HG03064 (cell line): ENCODE measurements around the gene C9.
"Not testable (repeated sequence)": the region's sequence is repeated elsewhere in the genome, so short reads cannot be mapped to it uniquely, and the experiment has no call there.

Experiments
- ATAC-seq: cut with Tn5 transposase; IDR thresholded peaks from one replicate; pipeline ENCODE4 v1.9.1; 2021; ENCODE audit warnings: low read depth; ENCODE audit not compliant: unreplicated experiment

C9 gene

DNA sequence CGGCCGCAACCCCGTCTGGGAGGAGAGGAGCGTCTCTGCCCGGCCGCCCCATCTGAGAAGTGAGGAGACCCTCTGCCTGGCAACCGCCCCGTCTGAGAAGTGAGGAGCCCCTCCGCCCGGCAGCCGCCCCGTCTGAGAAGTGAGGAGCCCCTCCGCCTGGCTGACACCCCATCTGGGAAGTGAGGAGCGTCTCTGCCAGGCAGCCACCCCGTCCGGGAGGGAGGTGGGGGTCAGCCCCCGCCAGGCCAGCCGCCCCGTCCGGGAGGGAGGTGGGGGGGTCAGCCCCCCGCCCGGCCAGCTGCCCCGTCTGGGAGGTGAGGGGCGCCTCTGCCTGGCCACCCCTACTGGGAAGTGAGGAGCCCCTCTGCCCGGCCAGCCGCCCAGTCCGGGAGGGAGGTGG, 30.0 kb downstream of the C9 start:
- not testable (repeated sequence) for ATAC-seq

DNA sequence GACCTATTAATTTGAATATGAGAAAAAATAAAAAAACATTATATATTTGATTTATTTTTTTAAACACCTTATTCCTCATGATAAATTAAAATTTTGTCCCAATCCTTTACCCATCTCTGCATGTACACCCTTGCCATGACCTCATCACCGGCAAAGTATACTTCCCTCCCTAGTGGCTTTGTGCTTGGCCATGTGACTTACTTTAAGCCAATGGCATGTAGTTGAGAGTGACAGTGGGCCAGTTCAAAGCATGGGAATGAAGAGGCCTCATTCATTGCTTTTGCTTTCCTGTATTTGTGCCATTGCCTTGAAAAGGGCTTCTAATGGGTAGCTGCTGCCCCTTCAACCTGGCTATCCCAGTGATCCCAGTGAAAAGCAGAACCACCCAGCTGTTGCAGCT, 31.2 kb downstream of the C9 start:
- ATAC-seq = no peak

DNA sequence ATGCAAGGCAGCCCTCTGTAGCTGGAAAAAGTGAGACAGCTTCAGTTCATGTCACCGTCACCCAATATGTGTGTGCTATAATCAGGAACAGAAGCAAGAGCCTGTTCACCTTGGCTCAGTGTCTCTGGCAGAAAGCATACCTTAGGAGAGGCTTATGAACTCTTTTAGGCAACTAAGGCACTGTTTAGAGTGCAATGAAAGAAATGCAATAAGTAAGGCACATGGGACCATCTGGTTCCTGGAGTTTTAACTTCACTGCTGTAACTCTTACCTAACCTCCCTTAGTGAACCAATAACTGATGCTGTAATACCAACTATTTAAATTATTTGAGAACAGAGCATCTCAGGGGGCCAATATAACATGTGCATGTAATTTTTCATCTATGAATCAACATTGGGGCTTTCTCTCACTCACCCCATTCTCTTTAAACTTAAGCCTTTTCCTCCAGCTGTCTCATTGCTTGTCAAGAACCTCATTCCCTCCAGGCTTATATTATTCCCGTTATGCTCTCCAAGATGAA, 32.4 kb downstream of the C9 start:
- ATAC-seq = no peak

DNA sequence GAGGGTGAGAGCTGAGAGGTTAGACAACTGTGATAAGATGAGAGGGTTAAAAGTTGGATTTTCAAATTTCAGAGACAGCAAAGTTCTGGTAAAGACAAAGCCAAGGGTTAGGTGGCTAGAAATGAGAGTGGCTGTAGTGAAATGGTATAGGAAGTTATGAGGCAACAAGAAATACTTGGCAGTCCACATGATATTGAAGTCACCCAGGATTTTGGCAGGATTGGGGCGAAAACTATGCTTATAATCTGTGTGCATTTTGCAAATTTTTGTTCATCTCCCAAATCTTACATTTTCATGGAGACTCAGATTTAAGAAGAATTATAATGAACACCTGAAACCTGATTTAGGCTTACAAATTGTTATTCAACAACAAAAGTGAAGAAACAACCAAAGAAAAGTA, 35.6 kb downstream of the C9 start:
- no peak for ATAC-seq

DNA sequence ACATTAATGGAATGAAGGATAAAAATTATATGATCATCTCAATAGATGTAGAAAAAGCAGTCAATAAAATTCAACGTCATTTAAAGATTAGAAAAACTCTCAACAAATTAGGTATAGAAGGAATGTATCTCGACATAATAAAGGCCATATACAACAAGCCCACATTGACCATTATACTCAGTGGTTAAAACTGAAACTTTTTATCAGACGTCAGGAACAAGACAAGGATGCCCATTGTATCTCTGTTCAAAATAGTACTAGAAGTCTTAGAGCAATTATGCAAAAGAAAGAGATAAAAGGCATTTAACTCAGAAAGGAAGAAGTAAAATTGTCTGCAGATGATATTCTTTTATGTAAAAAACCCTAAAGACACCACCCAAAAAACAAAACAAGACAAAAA, 40.8 kb downstream of the C9 start:
- ATAC-seq = no peak

DNA sequence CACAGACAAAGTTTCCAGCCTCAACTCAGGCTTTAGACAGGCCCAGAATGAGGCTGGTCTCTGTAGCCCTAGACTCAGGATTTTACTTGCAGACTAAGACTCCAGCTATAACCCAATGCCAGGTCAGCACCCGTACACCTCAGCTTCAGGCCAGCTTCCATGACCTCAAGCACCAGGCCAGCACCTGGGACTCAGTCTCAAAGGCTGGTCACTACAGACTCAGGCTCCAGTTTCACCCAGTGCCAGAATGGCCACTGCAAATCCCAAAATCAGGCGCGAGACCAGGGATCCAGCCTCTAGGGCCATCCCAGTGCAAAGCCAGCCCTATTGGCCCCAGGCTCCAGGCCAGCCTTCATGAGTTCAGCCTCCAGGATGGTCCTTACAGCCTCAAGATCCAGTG, 44.9 kb downstream of the C9 start:
- ATAC-seq = no peak

DNA sequence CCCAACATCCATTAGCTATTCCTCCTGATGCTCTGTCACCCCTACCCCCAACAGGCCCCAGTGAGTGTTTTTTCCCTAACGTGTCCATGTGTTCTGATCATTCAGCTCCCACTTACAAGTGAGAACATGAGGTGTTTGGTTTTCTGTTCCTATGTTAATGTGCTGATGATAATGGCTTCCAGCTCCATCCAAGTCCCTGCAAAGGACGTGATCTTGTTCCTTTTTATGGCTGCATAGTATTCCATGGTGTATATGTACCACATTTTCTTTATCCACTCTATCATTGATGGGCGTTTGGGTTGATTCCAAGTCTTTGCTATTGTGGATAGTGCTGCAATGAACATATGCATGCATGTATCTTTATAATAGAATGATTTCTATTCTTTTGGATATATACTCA, 47.8 kb downstream of the C9 start:
- ATAC-seq = not testable (repeated sequence)

DNA sequence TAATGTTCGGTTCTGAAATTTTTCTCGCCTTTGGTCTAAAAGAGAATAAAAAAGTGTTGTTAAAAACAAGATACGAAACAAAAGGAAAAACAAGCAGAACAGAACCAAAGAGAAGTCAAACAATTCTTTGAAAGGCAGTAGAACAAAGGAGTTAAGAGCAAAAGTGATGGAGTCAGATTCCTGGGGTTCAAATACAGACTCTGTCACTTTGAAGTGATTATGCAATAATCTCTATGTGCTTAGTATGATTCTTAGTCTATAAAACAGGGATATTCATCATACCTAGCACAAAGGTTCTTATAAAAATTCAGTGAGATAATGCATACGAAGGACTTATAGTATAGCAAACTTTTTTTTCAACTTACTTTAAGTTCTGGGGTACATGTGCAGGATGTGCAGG, 48.3 kb downstream of the C9 start:
- ATAC-seq = no peak

DNA sequence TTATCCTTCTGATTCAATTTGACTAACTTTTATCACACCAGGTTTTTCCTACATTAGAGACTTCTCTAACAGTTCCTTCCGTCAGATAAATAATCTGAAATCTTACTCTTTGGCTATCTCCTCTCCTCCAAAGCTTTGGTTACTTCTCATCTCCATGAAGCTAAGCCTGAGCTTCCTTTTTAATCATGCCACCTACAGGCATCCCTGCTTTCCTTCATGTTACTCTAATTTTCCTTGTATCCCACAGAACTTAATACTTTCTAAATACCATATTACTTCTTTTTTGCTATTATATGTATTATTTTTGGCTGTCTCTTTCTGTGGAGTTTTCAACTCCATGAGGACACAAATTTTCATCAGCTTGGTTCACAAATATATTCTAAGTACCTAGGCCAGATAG, 49.7 kb downstream of the C9 start:
- no peak for ATAC-seq

DNA sequence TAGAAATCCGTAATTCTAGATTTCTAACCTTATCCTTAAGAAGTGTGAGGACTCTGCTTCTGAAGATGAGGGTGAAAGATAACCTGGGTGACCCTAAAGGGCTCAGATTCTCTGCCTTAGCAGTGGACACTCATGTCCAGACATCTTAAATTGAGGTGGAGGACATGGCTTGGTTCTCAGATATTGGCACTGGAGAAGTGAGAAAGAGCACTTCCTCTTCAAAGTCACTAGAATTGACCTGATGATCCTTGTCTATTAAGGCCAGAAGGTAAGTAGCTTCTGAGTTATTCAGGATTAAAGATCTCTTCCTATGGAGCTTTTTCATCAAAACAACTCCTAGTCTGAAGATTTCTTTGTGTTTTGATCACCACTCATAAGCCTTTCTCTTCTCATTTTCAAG, 54.8 kb downstream of the C9 start:
- ATAC-seq = no peak

DNA sequence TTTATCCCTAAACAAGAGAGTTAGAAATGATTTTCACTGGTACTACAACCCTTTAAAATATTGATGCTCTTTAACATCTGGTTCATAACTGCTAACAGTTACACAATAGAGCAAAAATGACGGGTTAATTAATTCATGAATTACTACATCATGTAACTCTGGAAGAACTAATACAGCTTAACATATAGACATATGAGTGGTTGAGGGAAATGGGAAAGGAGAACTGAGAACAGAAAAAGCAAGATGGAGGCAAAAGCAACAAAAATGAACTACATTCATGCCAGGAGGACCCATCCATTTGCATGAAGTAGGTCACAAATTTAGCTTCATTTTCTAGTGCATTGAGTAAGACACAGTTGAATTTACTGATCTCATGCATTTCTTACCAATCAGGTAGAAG, 61.8 kb downstream of the C9 start:
- ATAC-seq = no peak

DNA sequence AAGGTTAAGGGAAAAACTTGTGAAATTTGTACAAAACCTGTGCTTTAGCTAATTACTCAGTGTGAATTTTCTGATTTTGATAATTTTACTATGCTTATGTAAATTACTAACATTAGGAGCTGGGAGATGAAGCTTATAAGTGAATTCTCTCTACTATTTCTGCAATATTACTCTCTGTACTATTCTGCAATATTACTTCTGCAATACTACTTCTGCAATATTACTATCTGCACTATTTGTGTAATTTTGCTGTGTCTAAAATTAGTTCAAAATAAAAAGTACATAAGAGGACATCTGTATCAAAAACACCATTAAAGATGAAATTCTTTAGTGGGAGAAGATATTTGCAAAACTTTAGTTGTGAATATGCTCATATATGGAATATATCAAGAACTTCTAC, 62.9 kb downstream of the C9 start:
- ATAC-seq = no peak

DNA sequence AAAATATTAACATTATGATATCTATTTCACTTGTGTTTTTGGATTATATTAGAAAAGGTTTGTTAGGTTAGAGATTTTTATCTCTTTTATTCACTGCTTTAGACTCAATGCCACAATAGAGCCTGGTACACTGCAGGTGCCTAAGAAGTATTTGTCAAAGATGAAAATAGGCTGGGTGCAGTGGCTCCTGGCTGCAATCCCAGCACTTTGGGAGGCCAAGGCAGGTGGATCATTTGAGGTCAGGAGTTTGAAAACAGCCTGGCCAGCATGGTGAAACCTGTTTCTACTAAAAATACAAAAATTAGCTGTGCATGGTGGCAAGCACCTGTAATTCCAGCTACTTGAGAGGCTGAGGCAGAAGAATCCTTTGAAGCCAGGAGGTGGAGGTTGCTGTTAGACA, 64.3 kb downstream of the C9 start:
- ATAC-seq = no peak

DNA sequence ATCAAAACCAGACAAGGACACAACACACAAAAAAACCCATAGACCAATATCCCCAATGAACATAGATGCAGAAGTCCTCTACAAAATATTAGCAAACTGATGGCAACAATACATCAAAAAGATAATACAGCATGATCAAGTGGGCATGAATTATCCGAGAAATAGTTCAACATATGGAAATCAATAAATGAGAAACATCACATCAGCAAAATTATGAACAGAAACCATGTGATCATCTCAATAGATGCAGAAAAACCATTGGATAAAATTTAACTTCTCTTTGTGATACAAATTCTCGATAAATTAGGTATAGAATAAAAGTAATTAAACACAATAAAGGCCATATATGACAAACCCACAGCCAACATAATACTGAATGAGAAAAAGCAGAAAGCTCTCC, 69.6 kb downstream of the C9 start:
- no peak for ATAC-seq

DNA sequence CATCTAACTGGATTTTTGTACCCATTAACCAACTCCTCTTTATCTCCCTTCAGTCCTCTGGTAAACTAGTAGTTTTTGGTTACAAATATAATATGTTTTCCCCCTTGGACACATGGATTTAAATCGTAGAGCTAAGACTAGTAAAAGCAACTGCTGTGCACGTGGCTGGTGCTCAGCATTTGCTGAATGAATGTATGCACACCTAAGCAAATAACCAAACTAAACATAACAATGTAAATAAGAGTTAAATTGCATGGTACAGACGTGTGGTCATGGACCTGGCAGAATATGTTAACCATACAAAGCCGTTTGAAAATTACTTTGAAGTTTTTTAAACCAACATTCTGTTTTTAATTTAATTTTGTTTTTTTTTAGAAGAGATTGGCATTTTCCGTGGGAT, 79.7 kb downstream of the C9 start:
- no peak for ATAC-seq

DNA sequence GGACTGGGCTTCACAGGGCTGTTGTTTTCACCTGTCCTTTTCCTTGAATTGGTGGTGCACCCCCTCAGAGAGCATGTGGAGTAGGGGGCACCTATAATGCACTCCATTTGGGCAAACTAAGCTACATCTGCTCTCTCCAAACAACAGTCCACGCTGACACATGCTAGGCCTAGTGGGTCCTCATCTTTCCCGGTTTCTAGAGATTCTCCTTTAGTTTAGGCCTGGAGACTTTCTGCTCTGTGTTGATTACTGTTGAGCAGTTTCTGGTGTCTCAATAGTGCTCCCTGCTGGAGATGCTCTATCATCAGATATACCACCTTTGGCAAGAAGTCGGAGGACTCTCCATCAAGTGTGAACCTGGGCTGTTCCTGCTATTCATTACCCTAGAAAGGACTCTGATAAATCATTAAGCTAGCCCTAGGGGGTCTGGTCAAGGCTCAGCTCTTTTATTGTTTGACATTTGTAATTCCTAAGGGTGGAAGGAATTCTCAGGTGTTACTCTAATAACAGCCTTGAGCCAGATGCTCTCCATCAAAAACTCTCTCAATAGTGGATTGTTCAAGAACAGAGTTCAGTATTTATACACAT, 81.0 kb downstream of the C9 start:
- no peak for ATAC-seq

DNA sequence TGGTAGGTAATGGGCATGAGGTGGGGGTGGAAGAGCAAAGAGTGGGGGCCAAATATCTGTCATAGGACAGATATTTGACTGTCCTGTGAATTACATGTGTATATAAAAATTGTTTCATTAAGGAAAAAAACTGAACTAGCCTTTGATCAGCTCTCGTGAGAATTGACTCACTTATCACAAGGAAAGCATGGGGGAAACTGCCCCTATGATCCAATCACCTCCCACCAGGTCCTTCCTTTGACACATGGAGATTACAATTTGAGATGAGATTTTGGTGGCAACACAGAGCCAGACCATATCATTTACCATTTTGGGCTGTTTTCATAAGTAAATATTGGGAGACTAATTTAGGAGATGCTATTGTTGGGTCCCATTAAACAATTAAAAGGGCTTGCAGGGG, 81.7 kb downstream of the C9 start:
- ATAC-seq = no peak

DNA sequence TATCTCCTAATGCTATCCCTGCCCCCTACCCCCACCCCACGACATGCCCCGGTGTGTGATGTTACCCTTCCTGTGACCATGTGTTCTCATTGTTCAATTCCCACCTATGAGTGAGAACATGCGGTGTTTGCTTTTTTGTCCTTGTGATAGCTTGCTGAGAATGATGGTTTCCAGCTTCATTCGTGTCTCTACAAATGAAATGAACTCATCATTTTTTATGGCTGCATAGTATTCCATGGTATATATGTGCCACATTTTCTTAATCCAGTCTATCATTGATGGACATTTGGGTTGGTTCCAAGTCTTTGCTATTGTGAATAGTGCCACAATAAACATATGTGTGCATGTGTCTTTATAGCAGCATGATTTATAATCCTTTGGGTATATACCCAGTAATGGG, 88.4 kb downstream of the C9 start:
- not testable (repeated sequence) for ATAC-seq

DNA sequence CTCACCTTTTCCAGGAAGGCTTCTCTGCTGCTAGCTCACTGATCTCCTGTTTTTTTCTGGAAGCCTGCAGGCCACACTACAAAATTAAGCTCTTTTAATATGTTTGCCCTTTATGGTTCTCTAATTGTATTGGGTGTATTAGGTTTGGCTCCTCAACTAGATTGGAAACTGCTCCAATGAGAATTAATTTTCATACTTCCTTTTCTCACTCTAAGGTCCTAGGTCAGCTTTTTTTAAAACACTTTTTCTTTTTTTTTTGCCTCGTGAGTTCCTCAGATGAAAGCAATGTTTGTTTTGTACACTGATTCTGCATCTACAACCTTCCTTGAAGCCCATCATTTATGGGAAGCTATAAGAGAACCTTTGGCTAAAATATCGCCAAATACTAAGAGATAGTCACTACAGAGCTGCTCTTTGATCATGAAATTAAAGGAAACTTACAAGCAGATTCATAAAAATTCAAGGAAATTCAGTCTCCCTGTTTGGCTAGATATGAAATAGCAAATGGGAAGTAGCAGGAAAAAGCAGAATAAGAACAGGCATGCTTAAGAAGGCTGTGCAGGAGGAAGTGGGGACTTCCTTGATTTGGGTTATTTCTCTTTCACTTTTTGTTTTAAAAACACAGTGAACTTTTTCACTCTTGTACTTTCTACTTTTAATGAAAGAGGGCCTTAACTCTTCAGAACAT, 89.8 kb downstream of the C9 start:
- peak; percentile 63 for ATAC-seq

DNA sequence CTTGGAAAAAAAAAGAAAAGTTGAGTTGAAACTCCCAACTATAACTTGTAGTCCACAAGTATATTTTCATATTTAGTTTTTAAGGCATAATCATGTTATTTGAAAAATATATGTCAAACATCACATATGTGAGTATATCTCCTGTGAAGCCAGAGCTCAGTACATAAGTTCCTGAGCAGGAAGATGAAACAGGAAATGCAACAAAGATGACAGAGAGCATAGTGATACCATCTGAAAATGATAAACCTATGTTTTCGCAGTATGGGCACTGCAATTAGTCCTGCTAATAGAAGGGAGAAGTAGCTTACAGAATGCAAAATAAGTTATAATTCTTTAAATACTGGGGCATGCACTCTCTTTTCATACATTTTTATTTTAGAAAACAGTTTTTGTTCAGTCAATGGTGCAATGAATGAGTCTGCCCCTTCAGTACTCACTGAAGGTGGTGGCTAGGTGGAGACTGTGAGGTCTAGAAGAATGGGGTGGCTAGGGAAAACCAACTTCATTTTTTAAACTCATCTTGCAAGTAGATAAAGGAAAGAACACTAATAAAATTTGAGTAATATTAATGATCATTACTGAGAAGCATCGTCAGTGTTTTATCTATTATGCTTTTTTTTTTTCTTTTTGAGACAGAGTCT, 90.9 kb downstream of the C9 start:
- ATAC-seq = no peak

DNA sequence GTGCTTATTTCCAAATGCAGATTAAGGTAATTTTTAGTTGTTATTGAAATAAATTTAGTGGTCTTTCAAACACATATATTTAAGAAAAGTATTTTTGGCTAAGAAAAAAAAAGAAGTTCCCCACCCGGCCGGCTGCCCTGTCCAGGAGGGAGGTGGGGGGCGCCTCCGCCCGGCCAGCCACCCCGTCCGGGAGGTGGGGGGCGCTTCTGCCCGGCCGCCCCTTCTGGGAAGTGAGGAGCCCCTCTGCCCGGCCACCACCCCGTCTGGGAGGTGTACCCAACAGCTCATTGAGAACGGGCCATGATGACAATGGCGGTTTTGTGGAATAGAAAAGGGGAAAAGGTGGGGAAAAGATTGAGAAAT, 91.4 kb downstream of the C9 start:
- not testable (repeated sequence) for ATAC-seq

DNA sequence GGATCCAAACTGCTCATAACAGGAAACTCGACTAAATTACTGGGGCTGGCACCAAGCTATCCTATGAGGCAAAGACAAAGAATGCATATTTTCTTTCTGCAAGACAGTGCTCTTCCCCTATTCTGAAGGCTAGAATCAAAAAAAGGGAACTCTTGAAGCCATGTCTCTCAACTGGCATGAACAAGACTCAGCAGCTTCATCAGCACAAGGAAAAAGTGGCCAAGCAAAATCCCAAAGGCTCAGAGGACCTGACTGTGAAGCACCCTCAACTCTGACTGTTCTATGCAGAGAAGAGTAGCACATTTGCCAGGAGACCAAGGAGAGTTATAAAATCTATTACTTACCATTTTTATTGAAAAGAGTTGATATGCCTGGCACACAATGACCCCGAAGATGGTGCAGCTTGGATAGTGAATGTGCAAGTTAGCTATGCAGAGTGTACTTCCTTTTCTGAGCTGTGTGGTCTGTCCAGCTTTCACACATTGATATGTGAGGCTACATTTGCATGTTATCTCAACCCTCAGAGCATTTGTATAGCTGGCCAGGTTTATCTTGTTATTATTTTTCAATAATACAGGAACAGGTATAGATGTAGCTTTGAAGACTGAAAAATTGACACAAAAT, 94.0 kb downstream of the C9 start:
- peak; percentile 66 for ATAC-seq
